HepG2 (cell line): Measurements from ENCODE around the gene PIP4K2B. TPM values are rescaled to one million over a fixed set of nuclear protein-coding genes. Genes with fewer than 3 reads are reported as not detected.

Experiments used
- CTCF ChIP-seq: sonication (generic); formaldehyde crosslinking; IDR thresholded peaks from 2 replicates; pipeline ENCODE4 v1.5.0; 2020; ENCODE audit warnings: mild to moderate bottlenecking, missing genetic modification reagents, moderate library complexity
- FOSL1 ChIP-seq: sonication (generic); formaldehyde crosslinking; IDR thresholded peaks from 2 replicates; pipeline ENCODE4 v1.9.0; 2021; ENCODE audit warnings: missing genetic modification reagents, borderline replicate concordance
- FOXP1 ChIP-seq, 2 experiments: fragments of 450-650 bp in 1 of 2; IDR thresholded peaks; 2 replicates each; pipeline ENCODE4 v1.6.1; 2017 to 2018; ENCODE audit warnings: antibody characterized with exemption in 1 of 2
- MAF1 ChIP-seq: sonication (generic); formaldehyde crosslinking; IDR thresholded peaks from 2 replicates; pipeline ENCODE4 v1.5.0; 2020; ENCODE audit warnings: missing genetic modification reagents, borderline replicate concordance
- MIER3 ChIP-seq: IDR thresholded peaks from 2 replicates; pipeline ENCODE4 v1.6.1; 2016; ENCODE audit warnings: missing compliant biosample characterization, borderline replicate concordance
- NCOA5 ChIP-seq: sonication (generic); formaldehyde crosslinking; IDR thresholded peaks from 2 replicates; pipeline ENCODE4 v1.4.0; 2020; ENCODE audit warnings: missing genetic modification reagents
- NFRKB ChIP-seq: fragments of 450-650 bp; IDR thresholded peaks from 2 replicates; pipeline ENCODE4 v1.6.1; 2017
- PAX8 ChIP-seq: sonication (generic); formaldehyde crosslinking; IDR thresholded peaks from 2 replicates; pipeline ENCODE4 v1.8.0; 2022; ENCODE audit warnings: mild to moderate bottlenecking, missing genetic modification reagents, borderline replicate concordance
- PTBP1 ChIP-seq: fragments of 200-400 bp; formaldehyde crosslinking; IDR thresholded peaks from 2 replicates; pipeline ENCODE4 v1.6.1; 2018; ENCODE audit warnings: low read length, low read depth; ENCODE audit not compliant: poor library complexity, severe bottlenecking
- REL ChIP-seq: sonication (generic); formaldehyde crosslinking; conservative IDR thresholded peaks from 2 replicates; pipeline ENCODE4 v1.8.0; 2022; ENCODE audit warnings: mild to moderate bottlenecking, missing genetic modification reagents, moderate library complexity
- RXRB ChIP-seq: IDR thresholded peaks from 2 replicates; pipeline ENCODE4 v1.6.1; 2016; ENCODE audit warnings: borderline replicate concordance, missing genetic modification reagents, missing compliant biosample characterization
- SIN3A ChIP-seq: IDR thresholded peaks from 2 replicates; pipeline ENCODE4 v1.6.1; 2011; ENCODE audit warnings: low read depth, mild to moderate bottlenecking, control low read depth, low read length, borderline replicate concordance
- SIX1 ChIP-seq: sonication (generic); formaldehyde crosslinking; IDR thresholded peaks from 2 replicates; pipeline ENCODE4 v1.4.0; 2020; ENCODE audit warnings: missing genetic modification reagents, borderline replicate concordance
- SNRNP70 ChIP-seq: fragments of 200-400 bp; formaldehyde crosslinking; IDR thresholded peaks from 2 replicates; pipeline ENCODE4 v1.6.1; 2017; ENCODE audit warnings: mild to moderate bottlenecking, low read depth, low read length, moderate library complexity
- SP1 ChIP-seq, 2 experiments: fragments of 450-650 bp in 1 of 2; sonication (generic) in 1 of 2; formaldehyde crosslinking in 1 of 2; IDR thresholded peaks; 2 replicates each; pipeline versions ENCODE4 v1.4.0 to v1.6.1; 2016 to 2020; ENCODE audit warnings: missing genetic modification reagents in 1 of 2
- TMF1 ChIP-seq: sonication (generic); formaldehyde crosslinking; IDR thresholded peaks from 2 replicates; pipeline ENCODE4 v1.8.1; 2022; ENCODE audit warnings: low read depth, missing genetic modification reagents
- ZBTB21 ChIP-seq: sonication (generic); formaldehyde crosslinking; IDR thresholded peaks from 2 replicates; pipeline ENCODE4 v1.4.0; 2020; ENCODE audit warnings: missing genetic modification reagents
- ZBTB49 ChIP-seq: sonication (generic); formaldehyde crosslinking; IDR thresholded peaks from 2 replicates; pipeline ENCODE4 v1.4.0; 2020; ENCODE audit warnings: missing genetic modification reagents, borderline replicate concordance
- ZFP90 ChIP-seq: sonication (generic); formaldehyde crosslinking; IDR thresholded peaks from 2 replicates; pipeline ENCODE4 v1.8.0; 2022; ENCODE audit warnings: missing genetic modification reagents, mild to moderate bottlenecking, inconsistent platforms, borderline replicate concordance
- ZFY ChIP-seq: sonication (generic); formaldehyde crosslinking; IDR thresholded peaks from 2 replicates; pipeline ENCODE4 v1.4.0; 2020; ENCODE audit warnings: missing genetic modification reagents
- ZIK1 ChIP-seq: sonication (generic); formaldehyde crosslinking; IDR thresholded peaks from 2 replicates; pipeline ENCODE4 v1.5.0; 2020; ENCODE audit warnings: mild to moderate bottlenecking, low read depth, missing genetic modification reagents, borderline replicate concordance
- ZNF17 ChIP-seq: sonication (generic); formaldehyde crosslinking; IDR thresholded peaks from 2 replicates; pipeline ENCODE4 v1.5.0; 2020; ENCODE audit warnings: mild to moderate bottlenecking, missing genetic modification reagents
- ZNF282 ChIP-seq: fragments of 450-650 bp; IDR thresholded peaks from 2 replicates; pipeline ENCODE4 v1.6.1; 2018; ENCODE audit not compliant: partially characterized antibody
- ZNF670 ChIP-seq: sonication (generic); formaldehyde crosslinking; IDR thresholded peaks from 2 replicates; pipeline ENCODE4 v1.8.0; 2022; ENCODE audit warnings: mild to moderate bottlenecking, missing genetic modification reagents, borderline replicate concordance
- ZNF768 ChIP-seq: sonication (generic); formaldehyde crosslinking; IDR thresholded peaks from 2 replicates; pipeline ENCODE4 v1.4.0; 2020; ENCODE audit warnings: missing genetic modification reagents
- ZNF83 ChIP-seq: sonication (generic); formaldehyde crosslinking; IDR thresholded peaks from 2 replicates; pipeline ENCODE4 v1.4.0; 2020; ENCODE audit warnings: missing genetic modification reagents, mild to moderate bottlenecking, borderline replicate concordance
- ZSCAN21 ChIP-seq: sonication (generic); formaldehyde crosslinking; IDR thresholded peaks from 2 replicates; pipeline ENCODE4 v1.8.0; 2022; ENCODE audit warnings: mild to moderate bottlenecking, missing genetic modification reagents, moderate library complexity, borderline replicate concordance
- polyA plus RNA-seq, 8 experiments: library from polyadenylated mRNA; depleted of rRNA in 3 of 8; stranded (reverse) in 7 of 8; unstranded in 1 of 8; fragments of >200 nt; fragmentation: Illumina TruSeq in 4 of 8; extraction: Trizol in 4 of 8; gene quantifications; 2 replicates each; pipeline versions ENCODE4 v1.2.1 to v1.2.3, GENCODE V29; 2011 to 2016; ENCODE audit warnings: low read depth in 4 of 8, missing spikeins in 1 of 8, mixed read lengths in 1 of 8; ENCODE audit not compliant: insufficient read depth in 1 of 8
- total RNA-seq, 5 experiments: library from RNA; depleted of rRNA; stranded (reverse); fragments of >200 nt; fragmentation: Illumina TruSeq; extraction: Trizol; gene quantifications; 2 replicates each; pipeline ENCODE4 v1.2.3, GENCODE V29; 2016; ENCODE audit warnings: low read depth in 1 of 5

PIP4K2B gene
- total and polyA plus RNA-seq, 2 of the 13 experiments (the other 11 are each of a cell fraction or from before 2014, with no cell fraction given) = 20.4 to 54.0 TPM

- TF ChIP-seq FOSL1 (CRISPR knock-in tag) (0 out of 2 replicates have a peak, but pooled peaks have one; percentile 17), PAX8 (CRISPR knock-in tag) (peak; percentile 29; the same call in 1 of the 2 replicates), RXRB (CRISPR knock-in tag) (peak; percentile 68; the same call in 1 of the 2 replicates), FOXP1 (IDR thresholded peaks at IDR 0.05) (no peak; the same call in 1 of the 2 replicates), FOXP1 (CRISPR knock-in tag; IDR thresholded peaks at IDR 0.05) (no peak), REL (CRISPR knock-in tag) (no peak), ZNF670 (CRISPR knock-in tag) (no peak), ZNF282 (no peak), TMF1 (CRISPR knock-in tag) (peak; percentile 67; the same call in 1 of the 2 replicates), NCOA5 (CRISPR knock-in tag) (no peak), MAF1 (CRISPR knock-in tag) (0 out of 2 replicates have a peak, but pooled peaks have one; percentile 59), SIN3A (peak; percentile 98), ZSCAN21 (peak; percentile 78), SIX1 (CRISPR knock-in tag) (no peak), SP1 (IDR thresholded peaks at IDR 0.05) (no peak), SP1 (CRISPR knock-in tag; IDR thresholded peaks at IDR 0.05) (peak; percentile 89), ZFY (CRISPR knock-in tag) (peak; percentile 81), ZIK1 (CRISPR knock-in tag) (no peak; the same call in 1 of the 2 replicates), ZBTB21 (CRISPR knock-in tag) (peak; percentile 48; the same call in 1 of the 2 replicates), MIER3 (CRISPR knock-in tag) (peak; percentile 80), SNRNP70 (no peak), ZBTB49 (CRISPR knock-in tag) (no peak), ZNF83 (CRISPR knock-in tag) (no peak; the same call in 1 of the 2 replicates), ZNF17 (CRISPR knock-in tag) (no peak), NFRKB (no peak), PTBP1 (no peak), ZNF768 (CRISPR knock-in tag) (peak; percentile 1; the same call in 1 of the 2 replicates), CTCF (CRISPR knock-in tag) (peak; percentile 46), ZFP90 (CRISPR knock-in tag) (peak; percentile 59; the same call in 1 of the 2 replicates)
These were observed 46.9 kb downstream of the PIP4K2B start, which contains the start of gene PSMB3 (continued) for GRCh38 chr17:38752308-38753070.
